Tibial nerve (tissue), 4 donors: ENCODE results near the gene DOK3. TPM values are rescaled to one million over a fixed set of nuclear protein-coding genes. Genes with fewer than 3 reads are reported as not detected.
A peak's percentile ranks its signal among the peaks of the same experiment; 100 is the strongest.

Experiments
- DNase-seq, 2 donors: peaks; one replicate each; pipeline ENCODE4 v3.0.0-alpha.2; 2019; ENCODE audit warnings: low spot score in 2 of 2
- H3K27ac ChIP-seq, 4 donors: fragments of 200-600 bp; sonication (generic) in 3 of 4; one replicate each; pipeline ENCODE4 v1.5.1; 2017 to 2019; ENCODE audit warnings: mild to moderate bottlenecking in 1 of 4
- H3K27me3 ChIP-seq, 2 donors: fragments of 200-600 bp; sonication (generic) in 1 of 2; one replicate each; pipeline versions ENCODE4 v1.5.1 to v1.6.0; 2017 to 2019
- H3K36me3 ChIP-seq, 3 donors: fragments of 200-600 bp; sonication (generic); one replicate each; pipeline ENCODE4 v1.5.1; 2018 to 2019
- H3K4me1 ChIP-seq, 4 donors: fragments of 200-600 bp; sonication (generic) in 3 of 4; one replicate each; pipeline ENCODE4 v1.5.1; 2017 to 2019
- H3K4me3 ChIP-seq, 4 donors: fragments of 200-600 bp; sonication (generic) in 3 of 4; one replicate each; pipeline ENCODE4 v1.5.1; 2017 to 2019; ENCODE audit warnings: mild to moderate bottlenecking in 1 of 4, moderate library complexity in 1 of 4
- H3K9me3 ChIP-seq, 4 donors: fragments of 200-600 bp; sonication (generic) in 3 of 4; one replicate each; pipeline ENCODE4 v1.5.1; 2017 to 2019
- CTCF ChIP-seq, 5 experiments: fragments of 200-600 bp in 3 of 5; fragments of 450-650 bp in 2 of 5; sonication (generic) in 3 of 5; IDR thresholded peaks; one replicate each; pipeline ENCODE4 v1.5.1; 2016 to 2019; ENCODE audit warnings: antibody characterized with exemption in 5 of 5, mild to moderate bottlenecking in 3 of 5, moderate library complexity in 2 of 5
- EP300 ChIP-seq, 2 donors: sonication (generic); formaldehyde crosslinking; IDR thresholded peaks; one replicate each; pipeline ENCODE4 v1.6.1; 2017; ENCODE audit warnings: antibody characterized with exemption in 2 of 2, mild to moderate bottlenecking in 1 of 2
- POLR2A ChIP-seq, 2 donors: fragments of 450-650 bp; IDR thresholded peaks; one replicate each; pipeline ENCODE4 v1.6.1; 2017; ENCODE audit warnings: antibody characterized with exemption in 2 of 2, mild to moderate bottlenecking in 2 of 2, moderate library complexity in 2 of 2
- WGBS, 2 donors: methylation state at CpG; one replicate each; pipeline ENCODE4 v1.1.5; 2018; 5-methylcytosine and 5-hydroxymethylcytosine counted together
- total RNA-seq, 4 donors: library from RNA; depleted of rRNA; stranded (reverse); fragments of >200 nt; gene quantifications; one replicate each; pipeline ENCODE4 v1.1.0, GENCODE V29; 2016

Gene DOK3
- 10 to 100 TPM in 3 of 4 donors, 1 to 10 TPM in 1; 7.8 to 20.1 (median 11.5) TPM for total RNA-seq

- 40 to 45% methylated on average over 13 to 14 of the region's 20 CpGs for WGBS, 2 donors
- no peak for DNase-seq
- Histone ChIP-seq H3K9me3 (no peaks in the 10 kb centered on the region), H3K36me3 (peaks cover 2 to 58% (median 13%) of the 10 kb centered on the region in 3 donors), H3K27me3 (no peaks in the 10 kb centered on the region), H3K27ac (peak within 1 kb of the TSS in 3 of 4 donors; percentile 63 to 71 (median 68)), H3K4me3 (peak within 1 kb of the TSS; percentile 20 to 45 (median 30)), H3K4me1 (peaks cover 0 to 18% (median 2%) of the 10 kb centered on the region in 4 donors)
- TF ChIP-seq CTCF (IDR thresholded peaks at IDR 0.05) = no peak
- no peak for TF ChIP-seq POLR2A (IDR thresholded peaks at IDR 0.05)
- TF ChIP-seq EP300 (IDR thresholded peaks at IDR 0.05) = no peak
These were observed at the start of gene DOK3 for GRCh38 chr5:177509381-177509951. Gene DOK3, minus strand, starts transcription at chr5:177509826. Its CDS starts 286 bp downstream, at chr5:177509540.

- Histone ChIP-seq H3K36me3 (no peaks in the 10 kb centered on the region), H3K4me1 (peaks cover 0 to 17% (median 8%) of the 10 kb centered on the region in 4 donors), H3K27ac (no peak overlapping the region), H3K27me3 (no peaks in the 10 kb centered on the region), H3K4me3 (no peak overlapping the region), H3K9me3 (no peaks in the 10 kb centered on the region)
- TF ChIP-seq POLR2A (IDR thresholded peaks at IDR 0.05) = no peak
- TF ChIP-seq EP300 (IDR thresholded peaks at IDR 0.05) = no peak
- no peak for TF ChIP-seq CTCF (IDR thresholded peaks at IDR 0.05)
- DNase-seq = no peak
- WGBS, 2 donors = 79 to 80% methylated on average over 5 of the region's 5 CpGs
These were observed 48.2 kb upstream of the DOK3 start for GRCh38 chr5:177557796-177558195.

- TF ChIP-seq POLR2A (IDR thresholded peaks at IDR 0.05) (no peak), CTCF (IDR thresholded peaks at IDR 0.05) (no peak), EP300 (IDR thresholded peaks at IDR 0.05) (no peak)
- Histone ChIP-seq H3K27ac (no peak overlapping the region), H3K27me3 (no peaks in the 10 kb centered on the region), H3K9me3 (no peaks in the 10 kb centered on the region), H3K36me3 (no peaks in the 10 kb centered on the region), H3K4me1 (peaks cover 0 to 23% (median 10%) of the 10 kb centered on the region in 4 donors), H3K4me3 (no peak overlapping the region)
- 38 to 57% methylated on average over 4 of the region's 4 CpGs for WGBS, 2 donors
- no peak for DNase-seq
These were observed 47.5 kb upstream of the DOK3 start for GRCh38 chr5:177557041-177557647.

- no peak overlapping the region for H3K27ac ChIP-seq
- no peak for DNase-seq
- peaks cover 0 to 29% (median 10%) of the 10 kb centered on the region in 4 donors for H3K4me1 ChIP-seq
- no peaks in the 10 kb centered on the region for H3K36me3 ChIP-seq
- no peak overlapping the region for H3K4me3 ChIP-seq
- no peaks in the 10 kb centered on the region for H3K27me3 ChIP-seq
- no peak for TF ChIP-seq CTCF (IDR thresholded peaks at IDR 0.05)
- no peak for TF ChIP-seq EP300 (IDR thresholded peaks at IDR 0.05)
- no peak for TF ChIP-seq POLR2A (IDR thresholded peaks at IDR 0.05)
- H3K9me3 ChIP-seq = no peaks in the 10 kb centered on the region
- 92 to 95% methylated on average over 5 of the region's 5 CpGs for WGBS, 2 donors
These were observed 46.0 kb upstream of the DOK3 start for GRCh38 chr5:177555665-177556064.

- no peak for DNase-seq
- Histone ChIP-seq H3K4me1 (peaks cover 0 to 34% (median 10%) of the 10 kb centered on the region in 4 donors), H3K4me3 (peak overlapping the region in 2 of 4 donors; percentile 62 to 87), H3K27ac (no peak overlapping the region), H3K9me3 (no peaks in the 10 kb centered on the region), H3K36me3 (no peaks in the 10 kb centered on the region), H3K27me3 (no peaks in the 10 kb centered on the region)
- 92 to 97% methylated on average over 2 of the region's 2 CpGs for WGBS, 2 donors
- TF ChIP-seq CTCF (IDR thresholded peaks at IDR 0.05) = no peak
- no peak for TF ChIP-seq EP300 (IDR thresholded peaks at IDR 0.05)
- TF ChIP-seq POLR2A (IDR thresholded peaks at IDR 0.05) = no peak
These were observed 45.6 kb upstream of the DOK3 start for GRCh38 chr5:177555228-177555627.
